GM19043 (cell line): ENCODE data around the gene RFWD3.
A peak's percentile ranks its signal among the peaks of the same experiment; 100 is the strongest.

Experiments used
- ATAC-seq: cut with Tn5 transposase; IDR thresholded peaks from one replicate; pipeline ENCODE4 v1.9.1; 2021; ENCODE audit warnings: low read depth; ENCODE audit not compliant: unreplicated experiment

Gene RFWD3

GRCh38 chr16:74625500-74626350 is 41.0 kb downstream of the RFWD3 start:
- ATAC-seq = no peak

- ATAC-seq = no peak
These were observed 42.8 kb downstream of the RFWD3 start for GRCh38 chr16:74623839-74624235.

- ATAC-seq = no peak
These were observed 43.4 kb downstream of the RFWD3 start for GRCh38 chr16:74623214-74623838.

- ATAC-seq = no peak
These were observed 44.7 kb downstream of the RFWD3 start for GRCh38 chr16:74622005-74622404.

GRCh38 chr16:74617206-74617788 is 49.4 kb downstream of the RFWD3 start:
- ATAC-seq = no peak

- no peak for ATAC-seq
These were observed 55.0 kb downstream of the RFWD3 start for GRCh38 chr16:74611721-74612120.

- no peak for ATAC-seq
These were observed 57.7 kb downstream of the RFWD3 start for GRCh38 chr16:74608944-74609343.

DNA sequence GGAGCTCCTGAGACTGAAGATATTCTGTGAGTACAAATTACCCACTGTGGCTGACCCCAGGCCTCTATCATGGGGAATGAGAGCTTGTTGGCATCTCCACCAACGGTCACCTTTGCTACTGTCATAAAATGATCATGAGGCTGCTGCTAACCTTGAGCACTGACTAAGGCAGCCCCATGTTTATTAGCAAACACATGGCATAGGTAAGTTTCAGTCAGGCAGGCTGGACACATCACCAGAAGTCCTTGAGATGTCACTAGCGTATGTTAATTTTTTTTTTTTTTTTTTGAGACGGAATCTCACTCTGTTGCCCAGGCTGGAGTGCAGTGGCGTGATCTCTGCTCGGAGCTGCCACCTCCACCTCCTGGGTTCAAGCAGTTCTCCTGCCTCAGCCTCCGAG is 58.3 kb downstream of the RFWD3 start:
- no peak for ATAC-seq

DNA sequence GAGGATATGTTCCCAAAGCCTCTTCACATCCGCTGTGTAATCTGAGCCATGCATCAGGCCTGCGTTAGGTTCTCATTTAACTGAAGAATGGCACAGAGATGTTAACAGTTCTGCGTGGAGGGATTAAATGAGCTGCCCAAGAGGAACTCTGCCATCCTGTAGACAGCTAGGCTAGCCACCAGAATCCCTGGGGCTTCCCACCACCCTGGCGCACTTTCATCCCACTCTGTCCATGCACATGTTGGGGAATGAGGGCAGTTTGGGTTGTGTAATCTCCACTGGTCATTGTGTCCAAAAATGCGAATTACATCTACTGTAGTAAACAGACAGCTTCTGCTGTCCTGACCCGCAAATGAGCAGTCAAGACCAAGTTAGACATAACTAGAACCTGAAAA is 58.7 kb downstream of the RFWD3 start:
- no peak for ATAC-seq

DNA sequence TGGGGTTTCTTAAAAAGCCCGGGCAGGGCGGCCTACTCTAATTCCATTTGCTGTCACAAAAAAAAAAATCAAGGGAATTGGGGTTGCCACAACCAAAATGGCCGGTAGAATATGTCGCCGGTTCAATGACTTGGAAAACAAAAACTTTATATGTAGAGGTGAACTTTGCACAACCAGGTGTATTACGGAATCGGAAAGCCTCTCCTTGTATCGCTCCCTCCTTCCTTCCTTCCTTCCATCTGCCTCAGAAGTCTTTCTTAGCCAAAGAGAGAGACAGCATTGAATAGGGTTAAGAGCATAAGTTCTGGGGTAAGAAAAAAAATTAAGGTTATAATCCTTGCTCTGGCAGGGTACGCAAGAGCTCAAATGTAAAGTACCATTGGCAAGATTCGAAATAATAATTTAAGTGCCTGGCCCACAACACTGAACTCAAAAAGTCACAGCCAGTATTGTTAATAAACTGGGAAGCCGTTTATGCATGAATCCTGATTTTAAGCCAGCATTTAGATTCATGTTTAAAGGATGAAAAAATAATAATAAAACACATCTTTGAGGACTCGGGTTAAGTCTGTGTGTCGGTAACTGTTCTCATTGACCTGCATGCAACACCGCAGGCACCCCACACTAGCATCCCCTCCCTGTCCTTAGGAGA is 59.2 kb downstream of the RFWD3 start:
- ATAC-seq = peak; percentile 23

GRCh38 chr16:74606521-74607309 is 60.0 kb downstream of the RFWD3 start, which contains the start of gene GLG1:
Gene GLG1 (minus strand): TSS chr16:74607114. CDS start chr16:74607094, 20 bp downstream.
- peak; percentile 93 for ATAC-seq

GRCh38 chr16:74605746-74606520 is 60.7 kb downstream of the RFWD3 start:
- no peak for ATAC-seq

GRCh38 chr16:74605332-74605731 is 61.3 kb downstream of the RFWD3 start:
- ATAC-seq = no peak

DNA sequence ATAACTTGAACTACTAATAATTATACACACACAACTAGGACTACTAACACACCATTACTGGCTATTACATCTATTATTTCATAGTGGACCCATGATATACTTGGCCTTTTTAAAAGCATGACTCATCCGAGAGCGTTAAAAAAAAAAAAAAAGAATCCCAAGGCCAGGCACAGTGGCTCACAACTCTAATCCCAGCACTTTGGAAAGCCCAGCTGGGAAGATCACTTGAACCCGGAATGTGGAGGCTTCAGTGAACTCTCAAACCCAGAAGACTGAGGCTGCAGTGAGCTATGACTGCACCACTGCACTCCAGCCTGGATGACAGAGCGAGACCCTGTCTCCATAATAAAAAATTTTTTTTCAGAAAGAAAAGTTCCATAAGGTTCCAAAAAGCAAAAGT is 62.8 kb downstream of the RFWD3 start:
- no peak for ATAC-seq

DNA sequence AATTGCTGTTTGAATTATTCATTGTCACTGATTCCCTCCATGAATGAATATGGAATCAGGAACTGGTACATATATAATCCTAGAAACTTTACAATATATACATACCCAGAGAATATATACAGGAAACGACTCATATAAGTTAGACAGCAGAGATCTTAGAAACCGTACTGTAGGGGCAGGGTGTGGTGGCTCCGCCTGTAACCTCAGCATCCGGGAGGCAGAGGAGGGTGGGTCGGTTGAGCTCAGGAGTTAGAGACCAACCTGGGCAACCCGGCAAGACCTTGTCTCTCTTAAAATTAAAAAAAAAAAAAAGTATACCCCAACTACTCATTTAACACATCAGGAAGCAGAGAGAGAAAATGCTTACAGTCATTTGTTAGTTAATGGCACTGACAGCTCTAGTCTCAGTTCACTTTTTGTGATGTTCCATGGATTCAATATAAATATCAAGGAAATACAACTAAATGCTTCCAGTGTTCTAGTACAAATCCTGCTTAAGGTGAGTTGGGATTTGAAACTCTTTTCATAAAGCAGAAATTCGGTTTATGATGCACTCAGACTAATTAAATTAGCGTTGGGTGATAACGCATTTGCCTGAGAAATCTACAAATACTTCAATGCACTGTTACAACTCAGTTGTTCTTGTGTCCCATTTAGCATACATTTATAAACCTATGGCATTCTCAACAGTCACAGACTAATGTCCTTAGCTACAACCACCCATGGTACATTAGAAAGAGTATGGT is 65.4 kb downstream of the RFWD3 start:
- peak; percentile 87 for ATAC-seq

GRCh38 chr16:74596586-74596985 is 70.1 kb downstream of the RFWD3 start:
- ATAC-seq = no peak

- no peak for ATAC-seq
These were observed 73.8 kb downstream of the RFWD3 start for GRCh38 chr16:74592847-74593246.

DNA sequence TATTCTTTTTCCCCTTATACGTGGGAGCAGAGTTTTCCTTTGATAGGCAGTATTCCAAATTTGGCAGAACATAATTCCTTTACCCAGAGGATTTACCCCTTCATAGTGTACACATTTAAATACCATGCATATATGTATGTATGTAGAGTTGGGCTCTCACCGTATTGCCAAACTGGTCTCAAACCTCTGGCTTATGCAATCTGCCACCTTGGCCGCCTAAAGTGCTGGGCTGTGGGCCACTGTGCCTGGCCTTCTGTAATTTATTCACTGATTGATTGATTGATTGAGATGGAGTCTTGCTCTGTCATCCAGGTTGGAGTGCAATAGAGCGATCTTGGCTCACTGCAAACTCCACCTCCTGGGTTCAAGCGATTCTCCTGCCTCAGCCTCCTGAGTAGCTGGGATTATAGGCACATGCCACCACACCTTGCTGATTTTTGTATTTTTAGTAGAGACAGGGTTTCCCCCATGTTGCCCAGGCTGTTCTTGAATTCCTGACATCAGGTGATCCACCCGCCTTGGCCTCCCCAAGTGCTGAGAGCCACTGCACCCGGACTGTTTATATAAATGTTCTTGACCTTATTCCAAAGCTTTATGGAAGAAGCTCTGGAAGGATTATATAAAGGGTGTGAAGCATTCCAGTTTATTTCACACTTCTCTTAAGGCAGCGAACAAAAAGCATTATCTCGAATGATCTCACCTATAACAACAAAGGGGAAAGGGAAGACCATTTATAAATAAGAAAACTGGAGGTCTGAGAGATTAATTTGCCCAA is 74.6 kb downstream of the RFWD3 start:
- no peak for ATAC-seq
